Measurements from ENCODE around the gene SSBP2.

The SSBP2 gene

GRCh38 chr5:81751009-81751835 lies at the start of gene SSBP2:
SSBP2 (minus strand) TSS chr5:81751097; CDS start chr5:81751042, 55 bp downstream.
- DNase-seq, result peak; percentile 99

GRCh38 chr5:81795666-81796065 lies 44.8 kb upstream of the SSBP2 start:
- no peak for DNase-seq

- DNase-seq, result no peak
Measured at GRCh38 chr5:81794226-81794625, 43.3 kb upstream of the SSBP2 start.

GRCh38 chr5:81790336-81790735 lies 39.4 kb upstream of the SSBP2 start:
- DNase-seq, result no peak

GRCh38 chr5:81789033-81789432 lies 38.1 kb upstream of the SSBP2 start:
- no peak for DNase-seq

GRCh38 chr5:81788329-81788728 lies 37.4 kb upstream of the SSBP2 start:
- DNase-seq, result no peak

GRCh38 chr5:81787474-81788242 lies 36.8 kb upstream of the SSBP2 start:
- no peak for DNase-seq

- no peak for DNase-seq
Measured at GRCh38 chr5:81786991-81787390, 36.1 kb upstream of the SSBP2 start.

GRCh38 chr5:81786496-81786895 lies 35.6 kb upstream of the SSBP2 start:
- DNase-seq, result no peak

GRCh38 chr5:81785322-81785721 lies 34.4 kb upstream of the SSBP2 start:
- no peak for DNase-seq

GRCh38 chr5:81783401-81783800 lies 32.5 kb upstream of the SSBP2 start:
- DNase-seq, result no peak

- no peak for DNase-seq
Measured at GRCh38 chr5:81782811-81783210, 31.9 kb upstream of the SSBP2 start.

GRCh38 chr5:81779916-81780266 lies 29.0 kb upstream of the SSBP2 start:
- no peak for DNase-seq

- DNase-seq, result peak; percentile 36 to 38
Measured at GRCh38 chr5:81779125-81779915, 28.4 kb upstream of the SSBP2 start.

- DNase-seq, result no peak
Measured at GRCh38 chr5:81778642-81779041, 27.7 kb upstream of the SSBP2 start.

GRCh38 chr5:81776258-81776657 lies 25.4 kb upstream of the SSBP2 start:
- no peak for DNase-seq

GRCh38 chr5:81774374-81774773 lies 23.5 kb upstream of the SSBP2 start:
- DNase-seq, result no peak

GRCh38 chr5:81773574-81773973 lies 22.7 kb upstream of the SSBP2 start:
- DNase-seq, result no peak

- DNase-seq, result no peak
Measured at GRCh38 chr5:81773161-81773560, 22.3 kb upstream of the SSBP2 start.

GRCh38 chr5:81772488-81772887 lies 21.6 kb upstream of the SSBP2 start:
- no peak for DNase-seq

GRCh38 chr5:81768935-81769452 lies 18.1 kb upstream of the SSBP2 start:
- DNase-seq, result no peak

GRCh38 chr5:81767938-81768337 lies 17.0 kb upstream of the SSBP2 start:
- DNase-seq, result no peak

GRCh38 chr5:81767097-81767496 lies 16.2 kb upstream of the SSBP2 start:
- no peak for DNase-seq

All from CD4-positive, alpha-beta T cell treated with Interleukin-1 beta for 1 hour (primary cell).